Stimulated activated CD4-positive, alpha-beta T cell treated with anti-CD3 and anti-CD28 coated beads, Interleukin-1b, Interleukin-23, amount 100 ng/mL, for 4 hours (primary cell): Measurements from ENCODE around the gene ESAM.

Experiments used
- DNase-seq, 2 donors: peaks; one replicate each; pipeline ENCODE4 v3.0.0-alpha.2; 2020; ENCODE audit warnings: low read depth in 2 of 2

Gene ESAM

GRCh38 chr11:124762105-124762623 lies at the start of gene ESAM:
Gene ESAM, minus strand, starts transcription at chr11:124762290. Its CDS starts 136 bp downstream, at chr11:124762154.
- peak; percentile 56 to 61 for DNase-seq

GRCh38 chr11:124811399-124812125 lies 49.5 kb upstream of the ESAM start:
- DNase-seq = no peak

GRCh38 chr11:124807660-124808270 lies 45.7 kb upstream of the ESAM start:
- DNase-seq = no peak

GRCh38 chr11:124807201-124807600 lies 45.1 kb upstream of the ESAM start:
- DNase-seq = no peak

- no peak for DNase-seq
Measured at GRCh38 chr11:124804884-124805283, 42.8 kb upstream of the ESAM start.

GRCh38 chr11:124801636-124802312 lies 39.7 kb upstream of the ESAM start:
- DNase-seq = no peak

- no peak for DNase-seq
Measured at GRCh38 chr11:124801014-124801413, 38.9 kb upstream of the ESAM start.

GRCh38 chr11:124800226-124800929 lies 38.3 kb upstream of the ESAM start, which contains the start of gene MSANTD2:
Gene MSANTD2, minus strand, starts transcription at chr11:124800406. Its CDS starts 26 bp downstream, at chr11:124800380.
- peak; percentile 52 to 79 for DNase-seq

- DNase-seq = peak; percentile 10 to 35
Measured at GRCh38 chr11:124799348-124800225, 37.5 kb upstream of the ESAM start.

GRCh38 chr11:124798991-124799347 lies 36.9 kb upstream of the ESAM start:
- no peak for DNase-seq

- DNase-seq = no peak
Measured at GRCh38 chr11:124796312-124796711, 34.2 kb upstream of the ESAM start.

- no peak for DNase-seq
Measured at GRCh38 chr11:124793466-124794278, 31.6 kb upstream of the ESAM start.

- DNase-seq = no peak
Measured at GRCh38 chr11:124791626-124792341, 29.7 kb upstream of the ESAM start.

- no peak for DNase-seq
Measured at GRCh38 chr11:124788521-124788920, 26.4 kb upstream of the ESAM start.

- no peak for DNase-seq
Measured at GRCh38 chr11:124784051-124784450, 22.0 kb upstream of the ESAM start.

- no peak for DNase-seq
Measured at GRCh38 chr11:124783002-124783401, 20.9 kb upstream of the ESAM start.

GRCh38 chr11:124779568-124779967 lies 17.5 kb upstream of the ESAM start:
- no peak for DNase-seq

GRCh38 chr11:124778281-124778680 lies 16.2 kb upstream of the ESAM start:
- DNase-seq = no peak

- no peak for DNase-seq
Measured at GRCh38 chr11:124776865-124777645, 15.0 kb upstream of the ESAM start.
